ENCODE data around the gene WNT9A.

The WNT9A gene

GRCh38 chr1:227894831-227895451 is 52.8 kb downstream of the WNT9A start:
- peak; percentile 29 for DNase-seq

GRCh38 chr1:227893949-227894721 is 53.6 kb downstream of the WNT9A start:
- DNase-seq, result peak; percentile 41

- peak; percentile 38 for DNase-seq
Observed at GRCh38 chr1:227893300-227893948, 54.3 kb downstream of the WNT9A start.

- DNase-seq, result peak; percentile 46
Observed at GRCh38 chr1:227892489-227893299, 55.0 kb downstream of the WNT9A start.

- peak; percentile 32 for DNase-seq
Observed at GRCh38 chr1:227891955-227892488, 55.7 kb downstream of the WNT9A start.

GRCh38 chr1:227891223-227891954 is 56.3 kb downstream of the WNT9A start:
- peak; percentile 46 for DNase-seq

- peak; percentile 41 for DNase-seq
Observed at GRCh38 chr1:227890451-227891222, 57.1 kb downstream of the WNT9A start.

GRCh38 chr1:227889863-227890405 is 57.8 kb downstream of the WNT9A start:
- DNase-seq, result peak; percentile 37

- DNase-seq, result peak; percentile 37
Observed at GRCh38 chr1:227889047-227889862, 58.5 kb downstream of the WNT9A start.

GRCh38 chr1:227888404-227889046 is 59.2 kb downstream of the WNT9A start:
- DNase-seq, result peak; percentile 41

GRCh38 chr1:227887697-227888403 is 59.9 kb downstream of the WNT9A start:
- peak; percentile 82 for DNase-seq

GRCh38 chr1:227886993-227887696 is 60.6 kb downstream of the WNT9A start:
- DNase-seq, result peak; percentile 92

- DNase-seq, result no peak
Observed at GRCh38 chr1:227886503-227886961, 61.2 kb downstream of the WNT9A start.

- peak; percentile 75 for DNase-seq
Observed at GRCh38 chr1:227885648-227886502, 61.9 kb downstream of the WNT9A start.

- DNase-seq, result no peak
Observed at GRCh38 chr1:227885135-227885647, 62.5 kb downstream of the WNT9A start.

- peak; percentile 34 for DNase-seq
Observed at GRCh38 chr1:227884370-227885134, 63.2 kb downstream of the WNT9A start.
